ENCODE data around the gene HNF4A. TPM values are rescaled to one million over a fixed set of nuclear protein-coding genes. Genes with fewer than 3 reads are reported as not detected.

HNF4A gene
- total and polyA plus RNA-seq, 2 of the 4 experiments (the other 2 are of a cell fraction), result not detected

GRCh38 chr20:44480097-44480496, 124.6 kb downstream of the HNF4A start:
- Histone ChIP-seq H2AK9ac (replicated peaks; ENCODE audit: low read depth, low read length, poor library complexity) (peak overlapping the region; percentile 31), H3K9ac (ENCODE audit: low read depth, low read length) (no peak overlapping the region), H3K4me2 (ENCODE audit: low read depth, low read length) (no peak overlapping the region), H4K20me1 (ENCODE audit: insufficient read depth, low read length) (no peaks in the 10 kb centered on the region; the same call in 1 of the 2 replicates), H2BK20ac (ENCODE audit: low read depth, low read length) (no peak overlapping the region), H2BK5ac (ENCODE audit: low read depth, low read length, poor library complexity, severe bottlenecking) (no peak overlapping the region), H4K5ac (ENCODE audit: low read depth, low read length) (no peak overlapping the region), H2AFZ (replicated peaks; ENCODE audit: low read length, poor library complexity) (no peak overlapping the region), H3K4ac (ENCODE audit: low read depth, low read length) (no peak overlapping the region), H2BK15ac (ENCODE audit: low read depth, low read length) (no peak overlapping the region), H3K14ac (replicated peaks; ENCODE audit: low read depth, low read length) (no peak overlapping the region), H3K27me3 (ENCODE audit: control insufficient read depth, insufficient read depth, low read length) (no peaks in the 10 kb centered on the region), H4K91ac (ENCODE audit: insufficient read depth, low read depth, low read length) (no peak overlapping the region), H3K18ac (ENCODE audit: low read depth, low read length) (no peak overlapping the region), H3K27ac (ENCODE audit: insufficient read depth, low read length) (no peak overlapping the region), H3K36me3 (ENCODE audit: control insufficient read depth, insufficient read depth, low read length) (peaks cover 28% of the 10 kb centered on the region), H3K9me1 (ENCODE audit: insufficient read depth, low read length) (peaks cover 11% of the 10 kb centered on the region; the same call in 1 of the 2 replicates), H3K4me3 (ENCODE audit: insufficient read depth, low read depth, low read length) (no peak overlapping the region), H2AK5ac (ENCODE audit: low read depth, low read length) (no peak overlapping the region), H3K56ac (ENCODE audit: extremely low read depth, insufficient read depth, low read length) (no peak overlapping the region), H3K4me1 (ENCODE audit: control insufficient read depth, insufficient read depth, low read length) (peaks cover 4% of the 10 kb centered on the region; the same call in 1 of the 2 replicates), H4K8ac (ENCODE audit: low read depth in 2 of 2, low read length in 2 of 2) (no peak overlapping the region), H3K23ac (ENCODE audit: low read depth, low read length) (no peak overlapping the region), H3K9me3 (ENCODE audit: control insufficient read depth, insufficient read depth, low read length) (no peaks in the 10 kb centered on the region), H2BK120ac (ENCODE audit: low read depth, low read length) (no peak overlapping the region), H3K79me1 (ENCODE audit: low read depth in 1 of 2, low read length in 2 of 2) (peaks cover 27 to 54% of the 10 kb centered on the region in 2 experiments)
- ChIA-PET CTCF (interaction anchor here (0.6 kb wide), 1 partner anchor 93 kb away, joined by 3 read pairs; no protein-coding TSS in a partner anchor), POLR2A (ENCODE audit: unreplicated experiment) (no interaction called here)
- TF ChIP-seq RCOR1 (IDR thresholded peaks at IDR 0.05; ENCODE audit: insufficient replicate concordance, low read length) (no peak), MXI1 (IDR thresholded peaks at IDR 0.05; ENCODE audit: borderline replicate concordance, low read depth, low read length) (no peak), POLR2A (IDR thresholded peaks at IDR 0.05; ENCODE audit: low read depth, low read length) (no peak), BHLHE40 (IDR thresholded peaks at IDR 0.05; ENCODE audit: low read depth, low read length) (no peak), SMC3 (IDR thresholded peaks at IDR 0.05; ENCODE audit: low read depth, low read length) (no peak), RFX5 (IDR thresholded peaks at IDR 0.05; ENCODE audit: low read depth, low read length) (no peak), CEBPB (IDR thresholded peaks at IDR 0.05; ENCODE audit: low read depth, low read length) (no peak), MAFK (IDR thresholded peaks at IDR 0.05; ENCODE audit: low read depth, low read length) (no peak), FOS (IDR thresholded peaks at IDR 0.05; ENCODE audit: low read depth, low read length) (no peak), NFE2L2 (IDR thresholded peaks at IDR 0.05; ENCODE audit: low read depth, low read length) (no peak), USF2 (IDR thresholded peaks at IDR 0.05; ENCODE audit: low read depth, low read length) (no peak), RAD21 (IDR thresholded peaks at IDR 0.05; ENCODE audit: low read length) (no peak), ELK1 (IDR thresholded peaks at IDR 0.05; ENCODE audit: borderline replicate concordance, low read depth, low read length) (no peak), MAZ (IDR thresholded peaks at IDR 0.05; ENCODE audit: borderline replicate concordance, low read depth, low read length) (no peak), CTCF (conservative IDR thresholded peaks at IDR 0.05; ENCODE audit: low read depth, low read length) (no peak), CHD1 (IDR thresholded peaks at IDR 0.05; ENCODE audit: low read depth, low read length) (no peak)
- intact Hi-C loops (cut with micrococcal nuclease), result no loop called here
- 93% methylated on average over 11 of the region's 18 CpGs; no CpG with 5 or more reads in 1 of the 2 experiments for whole genome bisulfite sequencing, 2 experiments (ENCODE audit: extremely low coverage in 2 of 2, insufficient read length in 1 of 2)
- dilution Hi-C loops (cut with HindIII; ENCODE audit: low sequenced_read_pairs, unreplicated experiment), result no loop called here
- no peak for DNase-seq
- in situ Hi-C loops (cut with MboI; ENCODE audit: low sequenced_read_pairs), result loop anchor here (25.0 kb wide), 1 partner anchor 1307 kb away; the partner anchor contains the start of genes DNTTIP1 and WFDC3
- no peak for ATAC-seq (ENCODE audit: low read depth)
- no TSS peak for BruUV-seq (replicated peaks)
